OCI-LY7 (cell line): ENCODE measurements around the gene CRMP1.

ENCODE experiments used
- EZH2phosphoT487 ChIP-seq: fragments of 200-600 bp; sonication (generic); IDR thresholded peaks from 2 replicates; pipeline ENCODE4 v1.6.1; 2018; ENCODE audit warnings: low read depth, borderline replicate concordance, mild to moderate bottlenecking, mixed run types, antibody characterized with exemption, low read length, moderate library complexity, mixed read lengths
- TF ChIP-seq, protein P1 (sequence below): fragments of 200-600 bp; sonication (generic); conservative IDR thresholded peaks from 2 replicates; pipeline ENCODE4 v1.5.1; 2014; ENCODE audit warnings: mild to moderate bottlenecking, antibody characterized with exemption, low read length, moderate library complexity, mixed read lengths

DNA sequence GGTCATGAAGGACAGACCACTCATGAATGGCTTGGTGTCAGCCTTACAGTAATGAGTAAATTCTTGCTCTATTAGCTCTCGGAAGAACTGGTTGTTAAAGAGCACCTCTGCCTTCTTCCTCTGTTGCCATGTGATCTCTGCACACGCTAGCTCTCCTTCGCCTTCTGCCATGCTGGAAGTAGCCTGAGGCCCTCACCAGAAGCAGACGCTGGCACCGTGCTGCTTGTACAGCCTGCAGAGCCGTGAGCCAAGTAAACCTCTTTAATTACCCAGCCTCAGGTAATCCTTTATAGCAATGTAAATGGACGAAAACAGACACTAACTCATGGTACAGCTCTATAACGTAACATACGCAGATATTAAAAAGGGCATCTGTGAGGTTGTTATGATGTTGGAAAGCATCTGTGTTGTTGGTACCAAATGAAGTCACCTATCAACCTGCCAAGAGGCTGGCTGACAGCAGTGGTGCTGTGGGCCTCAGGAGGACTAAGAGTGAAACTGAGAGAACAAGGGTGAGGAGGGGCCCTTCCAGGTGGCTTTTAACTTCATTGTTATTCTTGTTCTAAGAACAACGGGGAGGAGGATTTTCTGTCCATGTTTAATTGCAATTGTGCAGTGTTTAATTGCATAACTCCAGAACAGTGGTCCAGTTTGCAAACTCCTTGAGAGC, 69.2 kb downstream of the CRMP1 start:
- TF ChIP-seq, protein P1, sequence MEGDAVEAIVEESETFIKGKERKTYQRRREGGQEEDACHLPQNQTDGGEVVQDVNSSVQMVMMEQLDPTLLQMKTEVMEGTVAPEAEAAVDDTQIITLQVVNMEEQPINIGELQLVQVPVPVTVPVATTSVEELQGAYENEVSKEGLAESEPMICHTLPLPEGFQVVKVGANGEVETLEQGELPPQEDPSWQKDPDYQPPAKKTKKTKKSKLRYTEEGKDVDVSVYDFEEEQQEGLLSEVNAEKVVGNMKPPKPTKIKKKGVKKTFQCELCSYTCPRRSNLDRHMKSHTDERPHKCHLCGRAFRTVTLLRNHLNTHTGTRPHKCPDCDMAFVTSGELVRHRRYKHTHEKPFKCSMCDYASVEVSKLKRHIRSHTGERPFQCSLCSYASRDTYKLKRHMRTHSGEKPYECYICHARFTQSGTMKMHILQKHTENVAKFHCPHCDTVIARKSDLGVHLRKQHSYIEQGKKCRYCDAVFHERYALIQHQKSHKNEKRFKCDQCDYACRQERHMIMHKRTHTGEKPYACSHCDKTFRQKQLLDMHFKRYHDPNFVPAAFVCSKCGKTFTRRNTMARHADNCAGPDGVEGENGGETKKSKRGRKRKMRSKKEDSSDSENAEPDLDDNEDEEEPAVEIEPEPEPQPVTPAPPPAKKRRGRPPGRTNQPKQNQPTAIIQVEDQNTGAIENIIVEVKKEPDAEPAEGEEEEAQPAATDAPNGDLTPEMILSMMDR: no peak
- no peak for TF ChIP-seq EZH2phosphoT487
